GM18508 (cell line): ENCODE data around the gene SLC39A9.
"Not testable (repeated sequence)": the region's sequence is repeated elsewhere in the genome, so short reads cannot be mapped to it uniquely, and the experiment has no call there.

Experiments used
- ATAC-seq: cut with Tn5 transposase; IDR thresholded peaks from one replicate; pipeline ENCODE4 v1.9.1; 2021; ENCODE audit warnings: moderate number of reproducible peaks; ENCODE audit not compliant: insufficient read depth, unreplicated experiment

The SLC39A9 gene

DNA sequence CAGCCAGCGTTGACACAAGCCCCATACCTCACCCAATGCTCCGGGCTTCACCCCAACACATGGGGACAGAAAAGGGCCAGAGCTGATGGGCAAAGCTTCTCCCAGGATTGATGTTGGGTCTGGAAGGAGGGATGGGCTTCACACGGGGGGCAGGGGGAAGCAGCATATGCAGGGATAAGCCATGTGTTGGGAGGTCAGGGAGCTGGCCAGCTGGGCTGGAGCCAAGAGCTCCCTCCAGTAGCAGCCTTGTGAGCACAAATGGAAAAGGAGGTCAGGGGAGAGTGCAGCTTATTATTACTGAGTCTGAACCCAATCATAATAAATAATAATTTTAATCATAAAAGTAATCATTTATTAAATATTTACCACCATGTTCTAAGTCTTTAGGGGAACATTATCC lies 95.3 kb downstream of the SLC39A9 start:
- no peak for ATAC-seq

DNA sequence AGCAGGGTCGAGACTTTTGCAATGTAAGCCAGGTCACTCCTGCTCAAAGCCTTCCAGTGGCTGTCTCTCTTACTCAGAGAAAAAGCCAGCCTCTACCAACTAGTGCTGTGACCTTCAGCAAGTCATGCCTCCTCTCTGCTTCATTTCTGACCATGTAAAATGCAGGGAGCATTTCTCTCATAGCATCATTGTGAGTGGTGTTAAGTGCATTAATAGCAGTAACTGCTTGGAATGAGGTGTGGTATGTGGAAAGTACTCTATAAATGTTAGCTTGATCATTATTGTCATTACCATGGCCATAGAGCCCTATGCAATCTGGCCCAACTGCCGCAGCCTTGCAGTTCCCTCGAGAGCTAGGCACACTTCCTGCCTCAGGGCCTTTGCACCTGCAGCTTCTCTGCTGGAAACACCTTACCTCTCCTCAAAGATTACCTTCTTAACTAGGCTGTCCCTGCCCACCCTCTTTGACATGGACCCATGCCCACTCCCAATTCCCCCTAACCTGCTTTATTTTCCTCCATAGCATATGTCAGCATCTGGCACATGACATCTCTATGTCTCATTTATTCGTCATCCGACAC lies 96.9 kb downstream of the SLC39A9 start:
- no peak for ATAC-seq

DNA sequence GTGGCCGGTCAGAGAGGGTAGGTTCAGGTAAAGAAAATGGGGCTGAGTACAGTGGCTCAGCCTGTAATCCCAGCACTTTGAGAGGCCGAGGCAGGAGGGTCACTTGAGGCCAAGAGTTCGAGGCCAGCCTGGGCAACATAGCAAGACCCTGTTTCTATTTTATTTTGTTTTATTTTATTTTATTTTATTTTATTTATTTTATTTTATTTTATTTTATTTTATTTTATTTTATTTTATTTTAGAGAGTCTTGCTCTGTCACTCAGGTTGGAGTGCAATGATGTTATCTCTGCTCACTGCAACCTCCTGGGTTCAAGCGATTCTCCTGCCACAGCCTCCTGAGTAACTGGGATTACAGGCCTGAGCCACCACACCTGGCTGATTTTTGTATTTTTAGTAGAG lies 99.4 kb downstream of the SLC39A9 start:
- not testable (repeated sequence) for ATAC-seq

DNA sequence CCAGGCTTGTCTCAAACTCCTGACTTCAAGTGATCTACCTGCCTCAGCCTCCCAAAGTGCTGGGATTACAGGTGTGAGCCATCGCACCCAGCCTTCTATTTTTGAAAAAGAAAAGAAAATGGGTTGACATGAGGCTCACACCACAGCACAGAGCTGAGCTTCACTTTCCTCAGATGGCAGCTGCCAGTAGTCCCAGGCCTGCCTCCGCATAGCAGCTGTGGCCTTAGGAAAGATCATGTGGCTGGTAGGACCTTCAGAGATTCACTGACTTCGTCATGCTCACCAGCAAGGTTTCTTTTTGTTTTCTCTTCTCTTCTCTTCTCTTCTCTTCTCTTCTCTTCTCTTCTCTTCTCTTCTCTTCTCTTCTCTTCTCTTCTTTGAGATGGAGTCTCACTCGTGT lies 99.8 kb downstream of the SLC39A9 start:
- not testable (repeated sequence) for ATAC-seq

DNA sequence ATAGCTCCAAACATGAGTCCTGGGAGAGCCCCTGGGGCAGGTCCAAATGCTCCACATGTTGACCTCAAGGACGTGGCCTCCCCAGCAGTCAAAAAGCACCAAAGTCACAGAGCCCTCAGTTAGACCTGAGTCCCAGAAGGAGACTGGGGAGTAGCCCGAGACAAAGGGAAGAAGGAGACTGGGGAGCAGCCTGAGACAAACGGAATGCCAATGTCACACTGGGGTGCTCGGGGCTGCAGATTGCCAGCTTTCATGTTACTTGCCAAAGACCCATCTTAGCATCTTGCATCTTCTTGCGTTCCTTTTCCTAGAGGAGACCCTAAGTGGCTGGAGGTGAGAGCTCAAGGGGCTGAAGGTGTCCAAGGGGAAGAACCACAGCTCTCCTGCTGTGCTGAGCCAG lies 100.9 kb downstream of the SLC39A9 start:
- ATAC-seq, result no peak

DNA sequence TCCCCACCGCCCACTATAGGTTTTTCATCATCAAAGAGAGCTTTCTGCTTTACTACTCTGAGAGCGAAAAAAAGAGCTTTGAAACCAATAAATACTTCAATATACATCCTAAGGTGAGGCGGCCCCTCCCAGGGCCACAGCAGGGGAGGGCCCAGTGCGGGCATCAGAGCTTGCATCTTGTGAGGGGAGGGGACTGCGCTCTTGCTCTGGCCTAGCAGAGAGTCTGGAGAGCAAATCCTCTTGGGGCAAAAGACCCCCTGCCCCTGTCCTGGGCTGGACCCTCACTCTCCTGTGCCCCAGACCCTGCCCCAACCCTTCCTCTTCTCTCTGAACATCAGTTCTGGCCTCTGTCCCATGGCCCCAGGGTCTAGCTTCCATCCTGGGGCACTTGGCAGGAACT lies 101.6 kb downstream of the SLC39A9 start:
- no peak for ATAC-seq

DNA sequence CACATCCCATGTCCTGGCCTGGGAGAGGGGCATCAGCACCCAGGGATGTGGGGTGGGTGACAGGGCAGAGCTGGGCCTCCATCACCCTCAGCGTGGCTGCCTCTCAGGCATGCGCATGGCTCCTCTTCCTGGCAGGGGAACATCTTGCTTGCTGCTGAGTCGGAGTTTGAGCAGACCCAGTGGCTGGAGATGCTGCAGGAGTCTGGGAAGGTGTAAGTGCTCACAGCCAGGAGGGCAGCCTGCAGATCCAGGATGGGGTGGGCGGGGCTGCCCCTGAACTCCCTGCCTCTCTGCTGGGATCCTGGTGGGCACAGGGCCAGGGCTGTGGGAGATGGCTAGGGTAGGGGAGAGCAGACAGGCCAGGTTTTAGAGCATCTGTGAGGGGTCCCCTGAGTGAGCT lies 102.2 kb downstream of the SLC39A9 start:
- ATAC-seq, result no peak

DNA sequence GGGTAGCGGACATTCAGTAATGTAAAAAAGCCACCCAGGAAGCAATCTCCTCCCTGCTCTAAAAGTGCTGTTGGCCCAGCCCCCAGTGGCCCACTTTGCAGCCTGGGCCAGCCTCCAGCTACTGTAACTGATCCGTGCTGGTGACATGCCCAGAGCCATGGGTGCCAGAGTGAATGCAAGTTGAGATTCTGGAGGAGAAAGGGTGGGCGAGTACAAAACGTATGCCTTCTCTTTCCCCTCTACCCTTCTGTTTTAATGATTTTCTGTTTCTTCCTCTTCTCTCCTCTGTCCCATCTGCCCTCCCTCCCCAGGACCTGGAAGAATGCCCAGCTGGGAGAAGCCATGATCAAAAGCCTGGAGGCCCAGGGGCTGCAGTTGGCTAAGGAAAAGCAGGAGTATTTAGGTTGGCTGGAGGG lies 102.9 kb downstream of the SLC39A9 start:
- no peak for ATAC-seq

DNA sequence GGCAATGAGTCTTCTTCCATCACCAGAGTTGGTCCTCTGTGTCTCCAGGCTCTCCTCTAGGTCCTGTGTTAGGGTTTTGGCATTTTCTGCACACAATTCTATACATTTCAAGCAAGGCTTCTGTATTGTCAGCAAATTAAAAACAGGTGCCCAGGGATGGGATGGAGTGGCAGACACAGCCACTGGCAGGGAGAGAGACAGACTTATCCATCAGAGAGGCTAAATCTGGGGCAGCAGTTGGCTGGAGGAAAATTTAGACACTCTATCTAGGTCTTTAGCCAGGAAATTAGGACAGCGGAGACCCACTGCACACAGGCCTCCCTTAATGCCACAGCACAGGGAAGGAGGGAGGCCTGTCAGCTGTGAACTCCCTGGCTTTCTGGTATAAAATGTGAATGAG lies 106.3 kb downstream of the SLC39A9 start:
- ATAC-seq, result no peak

DNA sequence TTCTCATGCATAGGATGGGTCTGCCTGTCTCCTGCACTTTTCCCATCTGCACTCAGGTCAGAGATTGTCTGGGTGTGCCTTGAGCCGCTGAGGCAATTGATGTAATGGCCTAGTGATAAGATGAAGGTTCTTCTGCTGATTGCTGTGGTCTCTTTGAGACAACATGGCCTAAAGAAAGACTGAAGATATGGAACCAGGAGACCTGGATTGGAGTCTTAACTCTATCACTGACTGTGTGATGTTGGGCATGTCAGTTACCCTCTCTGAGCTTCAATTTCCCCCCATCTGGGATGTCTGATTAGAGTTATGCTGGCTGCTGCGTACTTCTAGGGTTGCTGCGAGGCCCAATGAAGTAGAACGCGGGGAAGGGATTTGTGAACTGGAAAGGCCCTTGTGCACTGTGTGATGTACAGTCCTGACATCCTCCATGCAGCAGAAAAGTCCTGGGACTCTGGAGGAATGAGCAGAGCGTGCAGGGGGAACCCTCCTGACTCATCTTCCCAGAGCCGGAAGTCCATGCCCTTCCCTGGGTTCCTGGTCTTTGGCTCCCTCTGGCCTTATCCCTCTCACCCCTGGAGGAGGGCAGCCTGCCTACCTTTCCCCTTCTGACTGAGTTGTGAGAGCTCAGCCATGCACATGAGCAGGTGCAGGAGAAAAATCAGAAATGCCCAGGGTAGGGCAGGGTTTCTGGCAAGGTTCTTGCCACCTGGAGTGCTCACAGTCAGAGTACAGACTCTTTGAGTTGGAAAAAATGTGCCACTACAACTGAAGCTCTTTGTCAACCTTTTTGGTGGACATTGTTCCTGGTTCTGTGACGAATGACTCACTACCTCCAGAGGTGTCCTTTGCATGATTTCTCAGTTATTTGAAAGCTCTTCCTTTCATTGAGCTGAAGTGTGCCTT lies 107.1 kb downstream of the SLC39A9 start:
- no peak for ATAC-seq

DNA sequence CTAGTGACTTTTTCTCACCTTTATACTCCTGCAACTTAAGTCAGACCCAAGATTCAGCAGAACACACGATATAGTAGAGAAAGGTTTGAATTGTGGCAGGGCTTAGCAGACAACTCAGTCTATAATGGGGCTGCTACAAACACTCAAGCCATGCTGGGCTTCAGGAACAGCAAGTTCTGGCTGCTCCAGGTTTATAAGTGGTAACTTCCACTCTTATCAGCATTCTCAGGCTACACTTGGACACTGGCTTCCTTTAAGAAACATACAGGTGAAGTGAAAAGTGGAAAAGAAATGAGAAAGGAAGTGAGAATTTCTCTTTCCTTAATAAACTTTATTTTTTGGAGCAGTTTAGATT lies 107.7 kb downstream of the SLC39A9 start:
- no peak for ATAC-seq
